CD14-positive monocyte (primary cell): Measurements from ENCODE around the gene DIS3L2. TPM values are rescaled to one million over a fixed set of nuclear protein-coding genes. Genes with fewer than 3 reads are reported as not detected.

Experiments used
- DNase-seq, 3 donors: peaks; one replicate each; pipeline ENCODE4 v3.0.0-alpha.2; 2011 to 2022
- H2AFZ ChIP-seq: 2 replicates; pipeline ENCODE4 v1.6.0; 2012; ENCODE audit warnings: mild to moderate bottlenecking, low read depth, low read length, inconsistent platforms; ENCODE audit not compliant: insufficient read depth, poor library complexity, severe bottlenecking
- H3K27ac ChIP-seq, 2 donors: 1 replicate in 1 of 2; 2 replicates in 1 of 2; pipeline ENCODE4 v1.5.1; 2012 to 2013; ENCODE audit warnings: low read length in 2 of 2, control low read depth in 1 of 2, inconsistent platforms in 1 of 2, low read depth in 1 of 2, mild to moderate bottlenecking in 1 of 2
- H3K27me3 ChIP-seq, 2 donors: one replicate each; pipeline versions ENCODE4 v1.6.0 to v1.6.1; 2011 to 2013; ENCODE audit warnings: low read length in 2 of 2; ENCODE audit not compliant: control insufficient read depth in 2 of 2, insufficient read depth in 2 of 2
- H3K36me3 ChIP-seq, 2 donors: replicated peaks in 1 of 2; 1 replicate in 1 of 2; 2 replicates in 1 of 2; pipeline versions ENCODE4 v1.5.1 to v1.6.1; 2012 to 2013; ENCODE audit warnings: low read length in 2 of 2, control low read depth in 1 of 2, inconsistent platforms in 1 of 2, mild to moderate bottlenecking in 1 of 2; ENCODE audit not compliant: insufficient read depth in 2 of 2, control insufficient read depth in 1 of 2
- H3K4me1 ChIP-seq, 2 donors: 1 replicate in 1 of 2; 2 replicates in 1 of 2; pipeline versions ENCODE4 v1.5.1 to v1.6.1; 2012 to 2013; ENCODE audit warnings: low read length in 2 of 2, control low read depth in 1 of 2, inconsistent platforms in 1 of 2, mild to moderate bottlenecking in 1 of 2, moderate library complexity in 1 of 2; ENCODE audit not compliant: insufficient read depth in 2 of 2, control insufficient read depth in 1 of 2
- H3K4me2 ChIP-seq: replicated peaks from 2 replicates; pipeline ENCODE3; 2012; ENCODE audit warnings: low read length, moderate library complexity, mild to moderate bottlenecking; ENCODE audit not compliant: poor library complexity, severe bottlenecking; ENCODE audit errors: extremely low read depth
- H3K4me3 ChIP-seq, 3 experiments: fragments of 200-600 bp in 1 of 3; sonication (generic) in 1 of 3; replicated peaks in 1 of 3; 1 replicate in 2 of 3; 2 replicates in 1 of 3; pipeline ENCODE4 v1.5.1; 2011 to 2013; ENCODE audit warnings: low read length in 3 of 3, mild to moderate bottlenecking in 3 of 3, control low read depth in 2 of 3, low read depth in 2 of 3, inconsistent platforms in 1 of 3, moderate library complexity in 1 of 3
- H3K79me2 ChIP-seq: 2 replicates; pipeline ENCODE4 v1.6.0; 2012; ENCODE audit warnings: mild to moderate bottlenecking, control low read depth, inconsistent platforms, low read length, moderate library complexity; ENCODE audit not compliant: insufficient read depth
- H3K9ac ChIP-seq: 2 replicates; pipeline ENCODE4 v1.6.0; 2017; ENCODE audit warnings: low read length, mild to moderate bottlenecking; ENCODE audit not compliant: insufficient read depth, poor library complexity, severe bottlenecking
- H3K9me3 ChIP-seq, 2 donors: replicated peaks in 1 of 2; 1 replicate in 1 of 2; 2 replicates in 1 of 2; pipeline versions ENCODE4 v1.5.1 to v1.6.1; 2012 to 2013; ENCODE audit warnings: low read length in 2 of 2, control low read depth in 1 of 2; ENCODE audit not compliant: control insufficient read depth in 1 of 2, insufficient read depth in 1 of 2
- H4K20me1 ChIP-seq: 2 replicates; pipeline ENCODE4 v1.6.0; 2012; ENCODE audit warnings: mild to moderate bottlenecking, low read length, control low read depth, moderate library complexity; ENCODE audit not compliant: insufficient read depth
- H3K27ac Mint-ChIP-seq, 7 donors: one replicate each; pipeline ENCODE4 v1.8.0; 2020; ENCODE audit warnings: mild to moderate bottlenecking in 7 of 7, mixed read lengths in 7 of 7, moderate library complexity in 6 of 7, inconsistent platforms in 2 of 7
- H3K27me3 Mint-ChIP-seq, 3 donors: one replicate each; pipeline ENCODE4 v1.8.0; 2021 to 2022; ENCODE audit warnings: low read depth in 3 of 3, mild to moderate bottlenecking in 3 of 3, mixed read lengths in 3 of 3, moderate library complexity in 3 of 3, inconsistent platforms in 1 of 3
- H3K36me3 Mint-ChIP-seq, 2 donors: one replicate each; pipeline ENCODE4 v1.8.0; 2020; ENCODE audit warnings: mixed read lengths in 2 of 2, inconsistent platforms in 1 of 2, mild to moderate bottlenecking in 1 of 2
- H3K4me1 Mint-ChIP-seq: one replicate; pipeline ENCODE4 v1.8.0; 2020; ENCODE audit warnings: mild to moderate bottlenecking, mixed read lengths
- H3K4me3 Mint-ChIP-seq, 2 donors: one replicate each; pipeline ENCODE4 v1.8.0; 2020; ENCODE audit warnings: mild to moderate bottlenecking in 2 of 2, mixed read lengths in 2 of 2, moderate library complexity in 1 of 2
- H3K9me3 Mint-ChIP-seq, 7 donors: one replicate each; pipeline ENCODE4 v1.8.0; 2020 to 2022; ENCODE audit warnings: mixed read lengths in 7 of 7, mild to moderate bottlenecking in 6 of 7, moderate library complexity in 6 of 7, inconsistent platforms in 2 of 7
- WGBS: methylation state at CpG from one replicate; pipeline ENCODE4 v1.1.5; 2013; ENCODE audit warnings: missing lambda C conversion rate; ENCODE audit not compliant: insufficient coverage; 5-methylcytosine and 5-hydroxymethylcytosine counted together
- intact Hi-C, 2 donors: fragments of 100-400 bp; cut with micrococcal nuclease; formaldehyde crosslinking; loops; one replicate each; pipeline versions ENCODE4 v1.15.0 to v1.15.1; 2023
- polyA plus RNA-seq, 3 donors: library from polyadenylated mRNA; depleted of rRNA in 1 of 3; unstranded in 2 of 3; stranded (reverse) in 1 of 3; fragments of 300-500 nt in 2 of 3; fragments of >200 nt in 1 of 3; fragmentation: Illumina TruSeq in 2 of 3; gene quantifications; 1 replicate in 2 of 3; 2 replicates in 1 of 3; pipeline ENCODE4 v1.2.3, GENCODE V29; 2012 to 2021
- TF ChIP-seq, protein P1 (sequence below): fragments of 200-600 bp; IDR thresholded peaks from one replicate; pipeline ENCODE4 v1.8.0; 2022; ENCODE audit warnings: antibody characterized with exemption, mild to moderate bottlenecking

Gene DIS3L2
- polyA plus RNA-seq, 3 donors: 6.0 to 21.7 (median 6.4) TPM

DNA sequence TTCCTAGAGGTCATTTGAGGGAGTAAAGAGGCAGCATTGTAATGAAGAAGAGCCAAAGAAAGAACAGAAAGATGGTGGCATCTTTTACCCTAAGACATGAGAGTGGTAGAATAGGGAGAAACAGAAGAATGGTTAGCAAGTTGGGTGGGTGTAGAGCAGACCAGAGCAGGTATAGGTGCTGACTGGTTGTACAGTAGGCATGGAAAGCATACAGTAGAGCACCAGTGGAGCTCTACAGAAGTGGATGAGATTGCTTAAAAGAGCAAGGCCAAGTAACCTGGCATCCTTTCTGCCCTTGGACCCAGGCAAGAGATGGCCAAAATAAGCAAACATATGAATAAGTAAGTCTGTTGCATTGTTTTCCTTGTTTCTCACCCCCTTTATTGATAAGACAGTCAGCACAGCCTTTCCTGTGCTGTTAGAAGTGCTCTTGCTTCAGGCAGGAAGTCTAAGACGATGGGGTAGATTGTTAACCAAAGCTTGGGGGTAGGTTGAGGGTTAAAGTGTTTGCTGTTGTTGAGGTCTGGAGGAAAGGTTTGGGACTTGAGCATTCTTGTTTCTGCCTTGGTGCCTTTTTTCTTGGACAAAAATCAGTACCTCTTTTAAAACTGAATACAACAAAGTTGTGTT is 76.9 kb downstream of the DIS3L2 start:
- Mint-ChIP-seq H3K27ac (no peak overlapping the region), H3K36me3 (peaks cover 59 to 61% of the 10 kb centered on the region in 2 donors)
- no peak overlapping the region for H3K4me3 ChIP-seq

DNA sequence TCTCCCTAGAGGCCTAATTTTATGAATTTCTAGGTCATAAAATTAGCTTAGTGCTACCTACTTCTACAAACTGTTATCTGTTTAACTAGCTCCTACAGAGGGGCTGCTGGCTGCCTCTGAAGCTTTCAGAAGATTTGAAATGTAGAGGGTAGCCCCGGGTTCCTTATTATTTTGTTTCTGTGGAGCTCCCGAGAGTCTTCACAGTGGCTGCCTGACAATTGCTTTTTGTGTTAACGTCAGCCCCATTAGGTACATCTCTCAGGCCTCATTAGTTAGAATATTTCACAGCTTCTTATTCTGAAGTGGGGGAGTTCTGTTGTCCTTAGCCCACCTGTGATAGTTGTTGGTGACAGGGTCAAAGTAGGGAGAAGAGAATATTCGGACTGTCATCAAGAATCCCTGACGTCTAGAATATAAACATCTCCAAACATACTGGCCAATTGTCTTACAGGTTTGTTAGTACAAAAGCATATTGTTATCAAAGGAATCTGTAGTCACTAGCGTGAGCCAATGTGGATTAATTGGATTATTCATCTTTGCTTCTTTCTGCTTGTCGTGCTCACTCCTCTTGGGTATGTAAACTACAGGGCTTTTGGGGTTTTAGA is 77.5 kb downstream of the DIS3L2 start:
- H3K27ac Mint-ChIP-seq: no peak overlapping the region

More for the DNA sequence above, 76.9 kb downstream of the DIS3L2 start:
- Mint-ChIP-seq H3K27me3 (no peaks in the 10 kb centered on the region), H3K4me1 (no peaks in the 10 kb centered on the region), H3K4me3 (no peak overlapping the region), H3K9me3 (peaks cover 18 to 28% (median 20%) of the 10 kb centered on the region in 7 donors)
- peaks cover 2 to 24% of the 10 kb centered on the region in 2 donors for H3K36me3 ChIP-seq
- no peaks in the 10 kb centered on the region for H3K4me1 ChIP-seq
- no peak overlapping the region for H2AFZ ChIP-seq
- no peaks in the 10 kb centered on the region for H3K79me2 ChIP-seq
- no peaks in the 10 kb centered on the region for H4K20me1 ChIP-seq
- H3K4me2 ChIP-seq: no peak overlapping the region
- no peak overlapping the region for H3K27ac ChIP-seq
- intact Hi-C loops: no loop called here
- TF ChIP-seq, protein P1, sequence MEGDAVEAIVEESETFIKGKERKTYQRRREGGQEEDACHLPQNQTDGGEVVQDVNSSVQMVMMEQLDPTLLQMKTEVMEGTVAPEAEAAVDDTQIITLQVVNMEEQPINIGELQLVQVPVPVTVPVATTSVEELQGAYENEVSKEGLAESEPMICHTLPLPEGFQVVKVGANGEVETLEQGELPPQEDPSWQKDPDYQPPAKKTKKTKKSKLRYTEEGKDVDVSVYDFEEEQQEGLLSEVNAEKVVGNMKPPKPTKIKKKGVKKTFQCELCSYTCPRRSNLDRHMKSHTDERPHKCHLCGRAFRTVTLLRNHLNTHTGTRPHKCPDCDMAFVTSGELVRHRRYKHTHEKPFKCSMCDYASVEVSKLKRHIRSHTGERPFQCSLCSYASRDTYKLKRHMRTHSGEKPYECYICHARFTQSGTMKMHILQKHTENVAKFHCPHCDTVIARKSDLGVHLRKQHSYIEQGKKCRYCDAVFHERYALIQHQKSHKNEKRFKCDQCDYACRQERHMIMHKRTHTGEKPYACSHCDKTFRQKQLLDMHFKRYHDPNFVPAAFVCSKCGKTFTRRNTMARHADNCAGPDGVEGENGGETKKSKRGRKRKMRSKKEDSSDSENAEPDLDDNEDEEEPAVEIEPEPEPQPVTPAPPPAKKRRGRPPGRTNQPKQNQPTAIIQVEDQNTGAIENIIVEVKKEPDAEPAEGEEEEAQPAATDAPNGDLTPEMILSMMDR: no peak
- H3K9me3 ChIP-seq: peaks cover 0 to 10% of the 10 kb centered on the region in 2 donors
- H3K27me3 ChIP-seq: no peaks in the 10 kb centered on the region
- no CpG with 5 or more reads among the region's 1 CpG for WGBS
- H3K9ac ChIP-seq: no peak overlapping the region
- DNase-seq: no peak

More for the DNA sequence above, 77.5 kb downstream of the DIS3L2 start:
- Mint-ChIP-seq H3K27me3 (no peaks in the 10 kb centered on the region), H3K4me1 (no peaks in the 10 kb centered on the region), H3K36me3 (peaks cover 53 to 58% of the 10 kb centered on the region in 2 donors), H3K4me3 (no peak overlapping the region), H3K9me3 (peaks cover 17 to 25% (median 18%) of the 10 kb centered on the region in 7 donors)
- no peak overlapping the region for H3K9ac ChIP-seq
- peaks cover 2 to 25% of the 10 kb centered on the region in 2 donors for H3K36me3 ChIP-seq
- no peaks in the 10 kb centered on the region for H3K79me2 ChIP-seq
- H3K9me3 ChIP-seq: peaks cover 0 to 10% of the 10 kb centered on the region in 2 donors
- H2AFZ ChIP-seq: no peak overlapping the region
- TF ChIP-seq, protein P1: no peak
- no peak overlapping the region for H3K27ac ChIP-seq
- DNase-seq: no peak
- intact Hi-C loops: no loop called here
- 100% methylated on average over 1 of the region's 7 CpGs for WGBS
- H4K20me1 ChIP-seq: no peaks in the 10 kb centered on the region
- H3K4me1 ChIP-seq: no peaks in the 10 kb centered on the region
- H3K4me3 ChIP-seq: no peak overlapping the region
- H3K4me2 ChIP-seq: no peak overlapping the region
- no peaks in the 10 kb centered on the region for H3K27me3 ChIP-seq
